Activated CD4-positive, alpha-beta memory T cell treated with anti-CD3 and anti-CD28 coated beads, Interleukin-2, amount 10 ng/mL, durations not matched to agents 7 days and 5 days (primary cell): Measurements from ENCODE around the gene TPCN2. TPM values are rescaled to one million over a fixed set of nuclear protein-coding genes. Genes with fewer than 3 reads are reported as not detected.

Experiments
- CTCF ChIA-PET: fragments of 350-600 bp; sonication (Branson Sonifier 250); formaldehyde crosslinking; loops from one replicate; lab custom pipeline; 2021; ENCODE audit warnings: antibody characterized with exemption, inconsistent platforms; lab: Charles Lee
- POLR2A ChIA-PET: fragments of 350-600 bp; sonication (Branson Sonifier 250); formaldehyde crosslinking; loops from one replicate; lab custom pipeline; 2021; ENCODE audit warnings: antibody characterized with exemption; lab: Charles Lee
- DNase-seq: peaks from one replicate; pipeline ENCODE4 v3.0.0-alpha.2; 2020
- H3K27ac Mint-ChIP-seq: one replicate; pipeline ENCODE4 v1.8.0; 2021; ENCODE audit warnings: mild to moderate bottlenecking, mixed read lengths
- H3K27me3 Mint-ChIP-seq: one replicate; pipeline ENCODE4 v1.8.0; 2021; ENCODE audit warnings: mixed read lengths
- H3K36me3 Mint-ChIP-seq: one replicate; pipeline ENCODE4 v1.8.0; 2021; ENCODE audit warnings: low read depth, mixed read lengths
- H3K4me1 Mint-ChIP-seq: one replicate; pipeline ENCODE4 v1.8.0; 2021; ENCODE audit warnings: mixed read lengths
- H3K4me3 Mint-ChIP-seq: one replicate; pipeline ENCODE4 v1.8.0; 2021; ENCODE audit warnings: mild to moderate bottlenecking, mixed read lengths
- H3K9me3 Mint-ChIP-seq: one replicate; pipeline ENCODE4 v1.8.0; 2021; ENCODE audit warnings: mixed read lengths
- total RNA-seq, 2 experiments: library from RNA; stranded (reverse); gene quantifications; one replicate each; pipeline ENCODE4 v1.2.3, GENCODE V29; 2021

Gene TPCN2
- total RNA-seq, 2 experiments from 2014 or later = 25.8 to 26.0 TPM

DNA sequence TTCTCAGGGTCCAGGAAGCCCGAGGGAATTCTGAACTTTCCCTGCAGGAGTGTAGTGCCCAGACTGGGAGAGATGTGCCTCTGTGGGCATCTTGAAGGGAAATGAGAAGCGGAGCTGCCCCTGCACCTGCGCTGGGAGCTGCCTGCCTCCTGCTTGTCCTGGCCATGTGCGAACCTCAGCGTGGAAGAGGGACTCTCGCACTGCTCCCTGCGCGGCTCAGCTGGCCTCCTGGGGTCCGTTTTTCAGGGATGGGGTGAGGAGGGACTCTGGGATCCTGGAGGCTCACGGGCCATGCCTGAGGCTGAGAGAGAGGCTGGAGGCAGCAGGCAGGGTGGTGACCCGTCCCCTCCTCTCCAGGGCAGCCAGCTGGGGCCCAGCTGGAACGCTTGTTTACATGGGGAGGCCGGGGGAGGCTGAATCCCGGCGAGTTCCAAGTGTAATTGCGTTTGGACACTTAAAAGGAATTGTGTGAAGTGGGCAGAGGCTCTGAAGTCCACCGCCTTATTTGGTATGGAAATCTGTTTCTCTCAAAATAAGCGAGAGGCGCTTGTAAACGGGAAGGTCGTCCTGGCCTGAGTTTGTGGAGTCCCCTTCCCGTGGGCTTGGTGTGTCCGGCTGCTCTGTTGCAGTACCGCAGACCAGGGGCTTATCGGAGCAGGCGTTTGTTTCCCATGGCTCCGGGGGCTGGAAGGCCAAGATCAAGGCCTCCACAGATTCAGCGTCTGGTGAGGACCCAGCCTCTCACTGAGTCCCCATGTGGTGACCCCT, 34.5 kb upstream of the TPCN2 start:
- Mint-ChIP-seq H3K9me3 (no peaks in the 10 kb centered on the region), H3K36me3 (no peaks in the 10 kb centered on the region), H3K27me3 (peaks cover 25% of the 10 kb centered on the region), H3K4me1 (peaks cover 3% of the 10 kb centered on the region), H3K4me3 (no peak overlapping the region), H3K27ac (no peak overlapping the region)
- DNase-seq = no peak
- ChIA-PET POLR2A (no interaction called here), CTCF (no interaction called here)

DNA sequence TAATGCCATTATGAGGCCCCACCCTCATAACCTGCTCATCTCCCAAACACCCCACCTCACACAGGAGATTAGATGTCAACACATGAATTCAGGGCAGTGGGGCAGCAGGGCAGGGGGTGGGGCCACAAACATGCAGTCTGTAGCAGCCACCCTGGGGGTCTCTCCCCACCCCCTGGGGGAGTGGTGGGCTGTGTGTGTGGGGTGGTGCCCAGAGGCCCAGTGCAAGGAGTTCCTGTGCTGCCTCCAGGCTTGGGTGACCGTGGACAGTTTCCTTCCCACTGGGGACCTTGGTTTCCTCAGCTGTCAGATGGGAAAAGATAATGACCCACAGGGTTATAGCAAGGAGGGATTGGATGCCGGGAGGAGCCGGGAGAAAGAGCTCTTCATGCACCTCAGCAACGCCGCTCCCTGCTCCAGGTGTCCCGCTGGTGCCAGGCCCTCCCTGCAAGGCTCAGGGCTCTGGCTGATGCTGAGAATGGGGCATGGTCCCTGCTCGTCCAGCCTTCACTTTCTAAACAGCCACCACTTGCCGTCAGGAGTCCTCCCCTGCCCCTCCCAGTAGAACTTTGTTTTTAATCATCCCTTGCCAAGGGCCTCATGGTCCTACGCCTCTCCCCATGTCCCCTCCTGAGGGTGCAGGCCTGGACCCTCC, 33.7 kb upstream of the TPCN2 start:
- ChIA-PET CTCF (no interaction called here), POLR2A (no interaction called here)
- Mint-ChIP-seq H3K27ac (no peak overlapping the region), H3K27me3 (peaks cover 25% of the 10 kb centered on the region), H3K9me3 (no peaks in the 10 kb centered on the region), H3K4me3 (no peak overlapping the region), H3K4me1 (peaks cover 3% of the 10 kb centered on the region), H3K36me3 (no peaks in the 10 kb centered on the region)
- DNase-seq = no peak

DNA sequence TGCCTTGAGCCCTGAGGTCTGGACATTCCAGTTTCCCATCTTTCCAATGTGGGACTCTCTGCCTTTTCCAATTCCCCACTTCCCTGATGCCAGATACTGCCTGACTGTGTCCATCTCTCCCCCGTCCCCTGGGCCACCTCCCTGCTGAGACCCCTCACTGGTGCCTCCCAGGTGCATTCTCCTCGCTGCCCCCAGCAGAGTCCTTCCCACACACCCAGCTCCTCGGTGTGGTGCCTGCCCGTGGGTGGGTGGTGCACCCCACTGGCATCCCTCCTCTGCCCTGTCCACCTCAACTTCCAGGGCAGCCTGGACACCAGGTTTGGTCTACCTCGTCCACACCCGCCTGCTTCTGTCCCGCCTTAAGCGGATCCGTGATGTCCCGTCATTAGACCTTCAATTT, 30.8 kb upstream of the TPCN2 start:
- Mint-ChIP-seq H3K4me1 (no peaks in the 10 kb centered on the region), H3K27ac (no peak overlapping the region), H3K4me3 (no peak overlapping the region), H3K36me3 (no peaks in the 10 kb centered on the region), H3K27me3 (peaks cover 10% of the 10 kb centered on the region), H3K9me3 (no peaks in the 10 kb centered on the region)
- no peak for DNase-seq
- POLR2A ChIA-PET = no interaction called here
- CTCF ChIA-PET = interaction anchor here (0.8 kb wide), 1 partner anchor 27 kb away, joined by 3 read pairs; no protein-coding TSS in a partner anchor

DNA sequence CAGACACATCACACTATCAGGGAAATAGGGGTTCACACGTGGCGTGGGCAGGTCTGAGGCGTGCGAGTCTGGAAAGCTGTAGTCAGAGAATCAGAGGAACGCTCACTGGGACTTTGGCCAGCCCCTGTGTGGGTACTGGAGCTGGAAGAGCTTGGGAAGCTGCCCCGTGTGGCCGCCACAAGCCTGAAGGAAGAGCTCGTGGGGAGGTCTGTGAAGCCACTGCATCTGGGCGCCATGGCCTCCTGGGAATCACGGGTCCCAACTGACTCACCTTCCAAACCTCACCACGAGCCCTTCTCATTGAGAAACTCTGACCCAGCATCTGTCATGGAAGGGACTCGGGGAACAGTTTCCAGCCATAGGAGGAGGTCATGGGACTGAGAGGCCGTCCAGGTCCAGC, 29.8 kb upstream of the TPCN2 start:
- H3K27me3 Mint-ChIP-seq = peaks cover 7% of the 10 kb centered on the region
- H3K9me3 Mint-ChIP-seq = no peaks in the 10 kb centered on the region
- H3K27ac Mint-ChIP-seq = no peak overlapping the region
- no peak for DNase-seq
- no peaks in the 10 kb centered on the region for H3K4me1 Mint-ChIP-seq
- ChIA-PET CTCF (no interaction called here), POLR2A (no interaction called here)
- no peaks in the 10 kb centered on the region for H3K36me3 Mint-ChIP-seq
- no peak overlapping the region for H3K4me3 Mint-ChIP-seq

DNA sequence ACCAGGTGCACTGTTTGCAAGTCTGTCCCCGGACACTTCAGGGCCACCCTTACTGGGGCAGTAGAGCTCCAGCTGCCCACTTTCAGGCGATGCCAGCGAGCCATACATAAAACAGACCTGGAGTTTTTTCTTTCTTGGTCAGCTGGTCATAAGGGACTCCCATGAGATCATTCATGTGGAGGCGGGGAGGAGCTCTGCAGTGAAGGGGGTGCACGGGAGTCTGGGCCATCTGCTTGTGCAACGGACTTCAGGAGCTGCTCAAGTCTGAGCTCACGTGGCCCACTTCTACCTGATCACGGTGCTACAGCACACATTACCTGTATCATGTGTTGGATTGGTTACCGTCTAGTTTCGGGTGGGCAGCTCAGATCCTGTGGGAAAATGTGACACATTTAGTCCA, 26.5 kb upstream of the TPCN2 start:
- Mint-ChIP-seq H3K27ac (no peak overlapping the region), H3K4me3 (no peak overlapping the region), H3K27me3 (peaks cover 2% of the 10 kb centered on the region), H3K36me3 (no peaks in the 10 kb centered on the region), H3K9me3 (no peaks in the 10 kb centered on the region), H3K4me1 (no peaks in the 10 kb centered on the region)
- ChIA-PET POLR2A (no interaction called here), CTCF (no interaction called here)
- no peak for DNase-seq

DNA sequence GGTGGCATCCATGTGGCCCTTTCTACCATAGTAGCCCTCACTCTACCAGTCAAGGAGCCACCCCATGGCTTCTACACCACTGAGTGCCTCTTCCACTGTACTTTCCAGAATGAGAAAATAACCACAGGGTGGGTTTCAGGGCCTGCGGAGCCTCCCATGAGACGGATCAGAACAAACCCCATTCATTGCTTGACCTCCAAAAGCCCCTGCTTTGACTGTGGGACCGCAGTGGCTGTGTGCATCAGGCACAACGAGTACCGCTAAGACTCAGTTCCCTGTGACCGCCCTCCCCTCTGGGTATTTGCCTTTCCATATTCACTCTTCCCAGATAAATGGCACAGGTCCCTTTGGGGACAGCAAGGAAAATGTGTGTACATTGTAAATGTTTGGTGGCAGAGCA, 24.2 kb upstream of the TPCN2 start:
- ChIA-PET POLR2A (no interaction called here), CTCF (no interaction called here)
- H3K27ac Mint-ChIP-seq = no peak overlapping the region
- no peak overlapping the region for H3K4me3 Mint-ChIP-seq
- H3K27me3 Mint-ChIP-seq = no peaks in the 10 kb centered on the region
- H3K36me3 Mint-ChIP-seq = no peaks in the 10 kb centered on the region
- no peaks in the 10 kb centered on the region for H3K9me3 Mint-ChIP-seq
- H3K4me1 Mint-ChIP-seq = no peaks in the 10 kb centered on the region
- no peak for DNase-seq

DNA sequence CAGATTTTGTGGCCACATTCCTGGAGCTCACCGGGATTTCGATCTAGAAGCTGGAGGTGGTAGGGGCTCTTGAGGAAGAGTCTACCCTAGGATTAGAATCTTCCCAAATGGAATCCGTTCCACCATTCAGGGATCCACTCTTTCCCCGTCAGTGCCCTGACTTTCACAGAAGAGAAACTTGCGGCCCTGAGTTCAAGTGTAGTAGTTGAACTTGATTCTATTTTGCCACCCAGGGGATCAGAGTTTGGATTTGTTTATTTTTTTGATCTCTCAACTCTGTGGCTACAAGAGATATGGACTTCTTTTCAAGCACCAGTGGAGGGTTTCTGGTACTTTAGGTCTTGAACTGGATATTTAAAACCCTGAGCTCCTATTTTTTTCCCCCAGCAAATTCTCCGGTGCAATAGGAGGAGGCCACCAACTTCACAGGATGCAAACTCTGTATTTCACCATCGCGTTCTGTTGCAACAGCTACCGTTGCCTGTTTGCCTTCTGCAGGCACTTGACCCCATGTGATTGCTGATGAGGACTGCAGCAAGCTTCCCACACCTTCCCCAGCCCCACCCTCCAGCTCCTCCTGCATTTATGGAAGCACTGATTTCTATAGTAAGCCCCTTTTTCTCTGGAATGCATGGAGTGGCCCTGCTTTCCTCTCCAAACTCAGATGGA, 20.9 kb upstream of the TPCN2 start:
- Mint-ChIP-seq H3K4me1 (no peaks in the 10 kb centered on the region), H3K4me3 (no peak overlapping the region)
- POLR2A ChIA-PET = no interaction called here

DNA sequence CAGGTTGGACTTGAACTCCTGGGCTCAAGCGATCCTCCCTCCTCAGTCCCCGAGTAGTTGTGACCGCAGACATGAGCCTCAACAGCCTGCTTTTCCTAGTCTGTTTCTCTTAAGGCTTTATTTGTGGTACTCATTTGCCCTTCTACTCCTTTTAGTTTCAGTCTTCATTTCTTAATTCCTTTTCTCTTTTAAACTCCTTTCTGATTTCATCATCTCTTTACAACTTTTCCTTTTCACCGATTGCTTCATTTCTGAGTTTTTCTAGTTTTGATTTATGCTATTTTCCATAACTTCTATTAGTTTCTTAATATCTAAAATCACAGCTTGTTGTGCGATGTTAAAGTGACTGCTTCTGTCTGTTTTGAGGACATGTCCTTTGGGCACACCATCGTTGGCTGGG, 18.4 kb upstream of the TPCN2 start:
- no peaks in the 10 kb centered on the region for H3K36me3 Mint-ChIP-seq
- no peaks in the 10 kb centered on the region for H3K9me3 Mint-ChIP-seq
- H3K4me3 Mint-ChIP-seq = no peak overlapping the region
- H3K4me1 Mint-ChIP-seq = no peaks in the 10 kb centered on the region
- no peak overlapping the region for H3K27ac Mint-ChIP-seq
- CTCF ChIA-PET = no interaction called here
- POLR2A ChIA-PET = no interaction called here
- no peak for DNase-seq
- H3K27me3 Mint-ChIP-seq = peaks cover 4% of the 10 kb centered on the region

More for the DNA sequence above, 20.9 kb upstream of the TPCN2 start:
- Mint-ChIP-seq H3K9me3 (no peaks in the 10 kb centered on the region), H3K36me3 (no peaks in the 10 kb centered on the region), H3K27me3 (peaks cover 4% of the 10 kb centered on the region), H3K27ac (no peak overlapping the region)
- CTCF ChIA-PET = no interaction called here
- no peak for DNase-seq

DNA sequence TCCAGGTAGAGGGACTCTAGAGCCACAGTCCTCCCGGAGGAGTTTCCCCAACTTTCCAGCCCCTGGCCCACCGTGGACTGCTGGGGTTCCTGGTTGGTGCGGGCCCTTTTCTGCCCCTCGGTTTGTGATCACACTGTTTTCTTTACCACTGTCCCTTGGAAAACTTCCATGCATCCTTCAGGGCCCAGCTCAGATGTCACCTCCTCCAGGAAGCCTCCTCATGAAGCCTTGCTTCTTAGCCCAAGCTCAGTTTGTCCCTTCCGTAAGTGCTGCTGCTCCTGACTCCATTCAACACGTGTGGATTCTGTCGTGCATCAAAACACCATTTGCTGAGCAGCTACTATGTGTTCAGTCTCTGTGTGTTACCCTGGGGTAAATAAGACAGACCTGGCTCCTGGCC, 15.9 kb upstream of the TPCN2 start:
- Mint-ChIP-seq H3K27ac (no peak overlapping the region), H3K27me3 (peaks cover 4% of the 10 kb centered on the region), H3K4me3 (no peak overlapping the region), H3K36me3 (no peaks in the 10 kb centered on the region), H3K9me3 (no peaks in the 10 kb centered on the region), H3K4me1 (no peaks in the 10 kb centered on the region)
- no peak for DNase-seq
- CTCF ChIA-PET = no interaction called here
- POLR2A ChIA-PET = no interaction called here

DNA sequence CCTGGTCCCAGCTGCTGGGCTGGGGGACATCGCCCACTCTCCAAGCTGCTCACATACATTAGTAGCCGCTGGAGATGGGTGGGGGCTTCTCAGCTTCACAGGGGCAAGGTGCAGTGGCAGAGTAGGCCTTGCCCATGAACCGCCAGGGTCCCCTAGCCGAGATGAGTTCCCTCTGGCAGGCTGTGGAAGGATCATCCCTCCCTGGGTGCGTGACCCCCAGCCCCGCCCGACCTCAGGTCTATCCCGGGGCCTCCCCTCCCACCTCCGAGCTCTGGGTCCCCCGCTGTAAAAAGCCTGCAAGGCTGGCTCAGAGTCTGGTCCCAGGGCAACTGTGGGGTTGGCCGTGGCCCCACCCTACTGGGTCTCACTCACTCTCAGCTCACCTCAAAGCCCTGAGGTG, 15.3 kb upstream of the TPCN2 start:
- ChIA-PET CTCF (no interaction called here), POLR2A (no interaction called here)
- H3K4me1 Mint-ChIP-seq = no peaks in the 10 kb centered on the region
- no peak overlapping the region for H3K27ac Mint-ChIP-seq
- no peak overlapping the region for H3K4me3 Mint-ChIP-seq
- DNase-seq = no peak
- H3K27me3 Mint-ChIP-seq = peaks cover 4% of the 10 kb centered on the region
- H3K36me3 Mint-ChIP-seq = no peaks in the 10 kb centered on the region
- H3K9me3 Mint-ChIP-seq = no peaks in the 10 kb centered on the region

DNA sequence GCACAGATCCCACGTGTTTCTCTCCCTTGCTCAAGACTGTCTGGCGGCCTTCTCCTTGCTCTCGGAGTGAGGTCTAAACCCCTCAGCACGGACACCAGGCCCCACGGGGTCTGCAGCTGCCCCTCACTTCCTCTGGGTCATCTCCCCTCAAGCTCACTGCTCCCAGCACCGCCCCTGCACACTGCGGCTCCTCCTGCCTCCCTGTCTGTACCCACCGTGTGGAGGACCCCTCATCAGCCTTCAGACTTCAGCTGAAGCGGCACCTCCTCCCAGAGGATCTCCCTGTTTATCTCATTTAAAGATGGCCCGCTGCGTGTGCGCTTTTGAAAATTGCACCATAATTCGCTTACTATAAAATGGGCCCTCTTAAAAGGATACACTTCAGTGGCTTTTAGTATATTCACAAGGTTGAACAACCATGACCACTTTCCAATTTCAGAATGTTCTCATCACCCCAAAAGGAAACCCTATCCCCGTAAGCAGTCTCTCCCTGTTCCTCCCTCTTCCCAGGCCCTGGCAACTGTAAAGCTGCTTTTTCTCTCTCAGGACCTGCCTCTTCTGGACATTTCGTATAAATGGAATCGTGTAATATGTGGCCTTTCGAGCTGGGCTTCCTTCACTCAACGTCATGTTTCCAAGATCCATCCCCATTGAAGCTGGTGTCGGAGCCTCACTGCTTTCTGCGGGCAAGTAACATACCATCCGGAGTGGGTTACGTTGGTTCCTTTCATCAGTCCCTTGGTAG, 14.4 kb upstream of the TPCN2 start:
- ChIA-PET CTCF (no interaction called here), POLR2A (no interaction called here)
- Mint-ChIP-seq H3K36me3 (no peaks in the 10 kb centered on the region), H3K9me3 (no peaks in the 10 kb centered on the region), H3K4me3 (no peak overlapping the region), H3K4me1 (no peaks in the 10 kb centered on the region), H3K27me3 (peaks cover 4% of the 10 kb centered on the region), H3K27ac (no peak overlapping the region)
- no peak for DNase-seq

DNA sequence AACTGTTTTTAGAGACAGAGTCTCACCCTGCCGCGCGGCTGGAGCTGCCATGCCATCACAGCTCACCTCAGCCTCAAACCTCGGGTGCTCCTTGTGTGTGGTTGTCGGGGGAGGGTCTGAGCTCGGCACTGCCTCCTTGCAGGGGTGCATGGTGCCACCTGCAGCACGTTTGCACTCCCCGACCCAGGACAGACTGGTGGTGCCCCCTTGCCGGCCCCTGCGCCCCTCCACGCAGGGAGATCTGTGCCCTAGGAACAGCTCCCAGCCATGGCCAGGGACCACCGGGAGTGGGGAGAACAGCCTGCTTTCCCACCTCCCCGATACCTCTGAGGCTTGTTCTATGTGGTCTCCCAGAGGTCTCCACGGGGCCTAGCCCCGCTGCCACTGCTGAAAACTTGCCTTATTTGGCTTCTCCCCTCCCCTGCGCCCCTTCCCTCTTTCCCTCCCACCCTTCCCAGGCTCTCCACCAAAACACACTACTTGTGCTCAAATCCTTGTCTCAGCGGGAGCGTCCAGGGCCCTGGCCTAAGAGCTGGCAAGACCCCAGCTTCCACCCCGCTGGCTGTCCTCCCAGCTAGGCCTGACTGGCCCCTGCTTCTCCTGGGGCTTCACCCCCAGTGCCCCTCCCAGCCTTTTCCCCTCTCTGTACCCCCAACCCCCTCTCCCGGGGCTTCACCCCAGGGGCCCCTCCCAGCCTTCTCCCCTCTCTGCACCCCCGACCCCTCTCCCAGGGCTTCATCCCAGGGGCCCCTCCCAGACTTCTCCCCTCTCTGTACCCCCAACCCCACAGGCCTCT, 13.4 kb upstream of the TPCN2 start:
- Mint-ChIP-seq H3K27me3 (peaks cover under 1% of the 10 kb centered on the region), H3K36me3 (no peaks in the 10 kb centered on the region), H3K9me3 (no peaks in the 10 kb centered on the region), H3K4me3 (no peak overlapping the region), H3K4me1 (no peaks in the 10 kb centered on the region), H3K27ac (no peak overlapping the region)
- ChIA-PET POLR2A (no interaction called here), CTCF (no interaction called here)
- DNase-seq = no peak
